Activated CD8-positive, alpha-beta memory T cell treated with anti-CD3 and anti-CD28 coated beads, Interleukin-2, amount 50 U/mL, for 24 hours (primary cell): ENCODE data around the gene UVRAG.
"Not testable (repeated sequence)": the region's sequence is repeated elsewhere in the genome, so short reads cannot be mapped to it uniquely, and the experiment has no call there.

ENCODE experiments used
- DNase-seq: peaks from one replicate; pipeline ENCODE4 v3.0.0-alpha.2; 2020; ENCODE audit errors: extremely low read depth

The UVRAG gene

GRCh38 chr11:75955443-75955842 lies 140.4 kb downstream of the UVRAG start:
- DNase-seq: no peak

DNA sequence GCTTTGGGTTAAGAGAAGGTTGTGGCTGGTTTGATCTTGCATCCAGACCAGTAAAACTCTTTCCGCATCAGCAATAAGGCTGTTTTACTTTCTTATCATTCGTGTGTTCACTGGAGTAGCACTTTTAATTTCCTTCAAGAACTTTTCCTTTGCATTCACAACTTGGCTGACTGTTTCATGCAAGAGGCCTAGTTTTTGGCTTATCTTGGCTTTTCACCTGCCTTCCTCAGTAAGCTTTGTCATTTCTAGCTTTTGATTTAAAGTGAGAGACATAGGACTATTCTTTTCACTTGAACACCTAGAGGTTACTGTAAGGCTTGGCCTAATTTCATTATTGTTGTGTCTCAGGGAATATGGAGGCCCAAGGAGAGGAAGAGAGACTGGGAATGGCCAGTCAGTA lies 144.5 kb downstream of the UVRAG start:
- DNase-seq: no peak

DNA sequence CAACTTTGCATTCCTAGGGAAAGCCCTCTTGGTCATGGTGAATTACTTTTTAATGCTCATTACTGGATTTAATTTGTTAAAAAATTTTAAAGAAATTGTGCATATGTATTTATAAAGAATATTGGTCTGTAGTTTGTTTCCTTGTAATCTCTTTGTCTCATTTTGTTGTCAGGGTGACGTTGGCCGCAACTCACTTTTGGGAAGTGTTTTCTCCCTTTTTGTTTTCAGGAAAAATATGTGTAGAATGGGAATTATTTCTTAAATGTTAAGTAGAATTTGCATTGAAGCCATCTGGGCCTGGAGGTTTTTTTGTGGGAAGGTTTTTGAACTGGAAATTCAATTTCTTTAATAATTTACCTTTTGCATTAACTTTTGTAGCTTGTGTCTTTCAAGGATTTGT lies 149.1 kb downstream of the UVRAG start:
- no peak for DNase-seq

DNA sequence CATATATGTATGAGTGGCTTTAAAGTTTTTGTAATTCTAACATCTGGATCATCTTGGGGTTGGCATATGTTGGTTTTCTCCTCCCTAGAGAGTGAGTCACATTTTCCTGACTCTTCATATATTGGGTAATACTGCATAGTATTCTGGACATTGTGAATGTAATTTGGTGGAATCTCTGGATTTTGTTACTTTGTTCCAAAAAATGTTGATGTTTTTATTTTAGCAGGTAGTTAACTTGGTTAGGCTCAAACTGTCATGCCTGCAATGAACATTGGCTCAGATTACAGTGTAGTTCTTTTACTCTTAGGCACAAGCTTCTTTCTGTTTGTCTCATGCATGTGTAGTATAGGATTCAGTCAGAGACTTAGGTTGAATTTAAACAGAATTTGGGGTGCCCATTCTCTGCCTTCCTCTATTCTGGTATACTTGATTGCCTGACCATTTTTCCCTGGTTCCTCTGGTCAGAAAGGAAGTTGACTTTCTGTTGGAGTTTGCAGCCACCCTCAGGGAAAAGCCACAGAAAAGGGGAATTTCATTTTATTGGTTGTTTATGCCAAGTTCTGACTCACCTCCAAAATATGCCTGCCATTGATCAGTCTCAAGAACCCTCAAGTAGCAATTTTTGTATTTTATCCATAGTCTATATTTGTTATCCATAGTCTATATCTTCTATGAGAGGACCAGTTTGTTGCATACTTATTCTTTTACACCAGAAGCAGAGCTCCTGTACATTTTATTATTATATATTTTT lies 151.7 kb downstream of the UVRAG start:
- no peak for DNase-seq

GRCh38 chr11:75968021-75968625 lies 153.1 kb downstream of the UVRAG start:
- no peak for DNase-seq

- no peak for DNase-seq
Measured at GRCh38 chr11:75969626-75970308, 154.8 kb downstream of the UVRAG start.

DNA sequence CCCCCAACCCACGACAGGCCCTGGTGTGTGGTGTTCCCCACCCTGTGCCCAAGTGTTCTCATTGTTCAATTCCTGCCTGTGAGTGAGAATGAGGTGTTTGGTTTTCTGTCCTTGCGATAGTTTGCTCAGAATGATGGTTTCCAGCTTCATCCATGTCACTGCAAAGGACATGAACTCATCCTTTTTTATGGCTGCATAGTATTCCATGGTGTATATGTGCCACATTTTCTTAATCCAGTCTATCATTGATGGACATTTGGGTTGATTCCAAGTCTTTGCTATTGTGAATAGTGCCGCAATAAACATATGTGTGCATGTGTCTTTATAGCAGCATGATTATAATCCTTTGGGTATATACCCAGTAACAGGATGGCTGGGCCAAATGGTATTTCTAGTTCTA lies 158.7 kb downstream of the UVRAG start:
- not testable (repeated sequence) for DNase-seq

GRCh38 chr11:75979075-75979474 lies 164.1 kb downstream of the UVRAG start:
- not testable (repeated sequence) for DNase-seq

GRCh38 chr11:75979479-75980027 lies 164.5 kb downstream of the UVRAG start:
- DNase-seq: not testable (repeated sequence)

GRCh38 chr11:75980031-75980430 lies 165.0 kb downstream of the UVRAG start:
- DNase-seq: no peak

GRCh38 chr11:75981546-75981945 lies 166.5 kb downstream of the UVRAG start:
- DNase-seq: no peak

DNA sequence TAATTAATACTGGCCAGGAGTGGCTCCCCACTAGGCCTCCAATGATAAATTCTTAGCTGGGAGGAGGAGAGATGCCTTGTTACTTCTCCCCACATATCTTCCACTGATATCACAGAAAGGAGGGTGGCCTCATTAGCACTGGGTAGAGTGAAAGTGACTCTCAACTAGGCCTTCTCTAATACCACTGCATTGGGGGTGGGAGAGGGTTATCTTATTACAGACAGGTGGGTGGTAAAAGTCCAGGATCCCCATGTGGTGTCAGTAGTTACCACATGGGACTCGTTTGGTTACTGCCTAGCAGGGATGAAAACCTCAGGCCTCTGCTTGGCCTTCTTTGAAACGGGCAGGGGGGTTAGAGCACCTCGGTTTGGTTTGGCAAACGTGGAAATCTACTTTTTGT lies 167.3 kb downstream of the UVRAG start:
- no peak for DNase-seq

DNA sequence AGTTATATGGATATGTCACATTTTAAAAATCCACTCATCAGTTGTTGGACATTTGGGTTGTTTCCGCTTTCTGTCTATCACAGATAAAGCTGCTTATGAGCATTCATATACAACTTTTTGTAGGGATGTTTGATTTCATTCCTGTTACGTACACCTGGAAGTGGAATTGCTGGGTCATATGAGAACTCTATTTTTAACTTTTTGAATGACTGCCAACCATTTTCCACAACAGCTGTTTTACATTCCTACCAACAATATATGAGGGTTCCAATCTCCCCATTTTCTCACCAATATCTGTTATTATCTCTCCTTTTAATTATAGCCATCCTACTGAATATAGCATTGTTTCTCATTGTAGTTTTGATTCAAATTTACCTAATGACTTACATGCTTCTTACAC lies 172.0 kb downstream of the UVRAG start:
- no peak for DNase-seq

DNA sequence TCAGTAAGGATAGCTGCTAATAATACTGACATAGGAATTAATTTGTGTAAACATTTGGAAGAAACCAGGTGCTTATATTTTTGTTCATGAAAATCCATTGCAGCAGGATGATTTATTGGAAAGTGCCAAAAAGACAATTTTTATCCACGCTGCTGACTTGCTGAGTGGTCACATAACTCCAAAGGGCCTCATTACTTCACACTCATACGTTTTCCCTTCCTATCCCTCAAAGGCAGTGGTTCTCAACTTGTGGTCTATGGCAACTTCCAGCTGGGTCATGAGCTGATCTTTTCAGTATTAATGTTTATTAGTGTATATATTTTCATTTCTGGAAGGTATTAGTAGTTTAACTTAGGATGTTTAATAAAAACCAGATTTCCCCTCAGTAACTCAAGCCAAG lies 178.1 kb downstream of the UVRAG start:
- DNase-seq: no peak

DNA sequence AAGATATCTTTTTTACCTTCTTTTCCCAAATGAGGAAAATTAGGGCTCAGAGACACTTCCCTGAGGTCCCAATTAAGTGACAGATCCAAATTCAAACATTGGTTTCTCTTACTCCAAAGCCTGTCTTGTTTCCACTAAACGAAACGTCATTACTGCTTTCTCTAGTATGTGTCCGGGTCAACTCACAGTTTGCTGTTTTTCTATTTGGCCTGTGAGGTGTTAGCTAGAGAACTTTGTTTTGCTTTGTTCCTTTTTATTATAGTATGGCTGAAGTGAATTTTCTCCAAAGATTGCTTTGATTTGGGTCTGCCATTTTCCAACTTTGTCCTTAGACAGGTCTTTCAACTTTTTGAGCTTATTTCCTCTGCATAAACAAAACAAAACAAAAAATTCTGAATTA lies 179.6 kb downstream of the UVRAG start:
- DNase-seq: no peak

- no peak for DNase-seq
Measured at GRCh38 chr11:75996523-75997442, 181.8 kb downstream of the UVRAG start.

GRCh38 chr11:76004400-76004799 lies 189.4 kb downstream of the UVRAG start:
- DNase-seq: no peak

- no peak for DNase-seq
Measured at GRCh38 chr11:76005756-76006155, 190.7 kb downstream of the UVRAG start.

- no peak for DNase-seq
Measured at GRCh38 chr11:76007166-76007565, 192.2 kb downstream of the UVRAG start.

- DNase-seq: no peak
Measured at GRCh38 chr11:76008474-76008873, 193.5 kb downstream of the UVRAG start.

GRCh38 chr11:76010051-76010450 lies 195.0 kb downstream of the UVRAG start:
- DNase-seq: no peak

GRCh38 chr11:76013526-76013925 lies 198.5 kb downstream of the UVRAG start:
- DNase-seq: no peak
